A673 (cell line): Measurements from ENCODE around the gene HPCAL4.

Source experiments
- CTCF ChIP-seq: fragments of 300-800, 200-600 bp; sonication (generic); conservative IDR thresholded peaks from 2 replicates; pipeline ENCODE4 v1.5.1; 2017; ENCODE audit warnings: low read depth, mild to moderate bottlenecking, antibody characterized with exemption, low read length, moderate library complexity, mixed read lengths
- EZH2 ChIP-seq: fragments of 200-600 bp; sonication (generic); IDR thresholded peaks from 2 replicates; pipeline ENCODE4 v1.6.1; 2017; ENCODE audit warnings: borderline replicate concordance, low read depth, mild to moderate bottlenecking, mixed read lengths, antibody characterized with exemption, low read length; ENCODE audit not compliant: poor library complexity, severe bottlenecking

- TF ChIP-seq EZH2 (no peak), CTCF (no peak)
These were observed 23.1 kb downstream of the HPCAL4 start for GRCh38 chr1:39668111-39668510.
